Measurements from ENCODE around the gene KATNIP. TPM values are rescaled to one million over a fixed set of nuclear protein-coding genes. Genes with fewer than 3 reads are reported as not detected.
A peak's percentile ranks its signal among the peaks of the same experiment; 100 is the strongest.

KATNIP gene
- polyA plus RNA-seq, 1 of the 3 experiments (the other 2 are of a cell fraction): 25.5 TPM

DNA sequence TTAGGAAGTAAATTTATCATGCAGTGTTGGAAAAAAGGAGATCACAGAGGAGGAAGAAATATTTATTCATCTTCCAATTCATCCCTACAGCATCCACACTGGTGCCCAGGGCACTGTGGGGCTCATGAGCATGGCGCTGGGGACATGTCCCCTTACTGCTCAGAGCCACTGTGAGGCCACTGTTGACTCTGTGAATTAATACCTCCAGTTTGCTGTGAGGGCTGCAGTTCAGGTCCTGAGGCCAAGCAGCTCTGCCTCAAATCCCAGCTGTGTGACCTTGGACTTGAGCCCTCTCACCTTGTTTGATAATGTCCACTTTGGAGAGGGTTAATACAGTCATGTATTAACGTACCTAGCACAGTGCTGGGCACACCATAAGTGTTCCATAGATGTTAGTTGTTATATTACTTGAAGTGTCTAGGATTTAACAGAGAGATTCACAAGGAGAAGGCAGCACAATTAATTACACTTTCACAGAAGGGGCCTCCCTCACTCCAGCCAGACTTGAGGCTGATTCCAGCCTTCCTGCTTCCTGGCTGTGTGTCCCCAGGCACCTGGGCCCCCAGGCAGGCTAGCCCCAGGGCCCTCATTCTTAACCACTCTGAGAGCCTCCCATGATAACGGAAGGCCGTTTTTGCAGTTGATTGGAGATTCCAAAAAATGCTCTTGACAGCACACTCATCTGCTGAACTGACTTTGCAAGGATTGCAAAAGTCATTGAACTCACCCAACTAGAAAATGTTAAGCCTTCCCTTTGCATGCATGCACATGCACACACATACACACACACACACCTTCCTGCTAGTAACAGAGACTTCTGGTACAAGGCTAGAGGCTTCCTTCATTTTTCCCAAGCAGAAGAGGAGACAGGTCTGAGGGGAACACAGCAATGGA is 29.4 kb downstream of the KATNIP start:
- Histone ChIP-seq H4K20me1 (ENCODE audit: insufficient read depth) (no peaks in the 10 kb centered on the region), H3K79me2 (ENCODE audit: insufficient read depth) (no peaks in the 10 kb centered on the region), H3K9ac (no peak overlapping the region), H3K9me3 (no peaks in the 10 kb centered on the region), H3K36me3 (replicated peaks in 1 of 2; ENCODE audit: control insufficient read depth in 1 of 2, insufficient read depth in 2 of 2, low read length in 1 of 2) (peaks cover 5 to 13% of the 10 kb centered on the region in 2 experiments), H3K9me2 (no peaks in the 10 kb centered on the region), H3F3A (replicated peaks; ENCODE audit: insufficient read depth) (peaks cover 14% of the 10 kb centered on the region), H3K4me3 (ENCODE audit: low read depth in 2 of 2, low read length in 1 of 2) (no peak overlapping the region), H3K27ac (ENCODE audit: low read depth in 2 of 2, low read length in 1 of 2) (peak overlapping the region; percentile 41 to 76; a peak in 3 of 4 replicates), H3K4me1 (ENCODE audit: control insufficient read depth in 1 of 2, insufficient read depth in 2 of 2, low read depth in 1 of 2, low read length in 1 of 2) (peaks cover 3 to 15% of the 10 kb centered on the region in 2 experiments; a peak in 3 of 4 replicates), H3K27me3 (ENCODE audit: insufficient read depth) (no peaks in the 10 kb centered on the region), H2AFZ (ENCODE audit: low read depth) (no peak overlapping the region), H3K4me2 (peak overlapping the region; percentile 63)
- DNase-seq: no peak
- ChIA-PET POLR2A (no interaction called here), CTCF (no interaction called here)
- 86% methylated on average over 4 of the region's 4 CpGs for WGBS (ENCODE audit: low lambda C conversion rate)
- TF ChIP-seq, protein P1, sequence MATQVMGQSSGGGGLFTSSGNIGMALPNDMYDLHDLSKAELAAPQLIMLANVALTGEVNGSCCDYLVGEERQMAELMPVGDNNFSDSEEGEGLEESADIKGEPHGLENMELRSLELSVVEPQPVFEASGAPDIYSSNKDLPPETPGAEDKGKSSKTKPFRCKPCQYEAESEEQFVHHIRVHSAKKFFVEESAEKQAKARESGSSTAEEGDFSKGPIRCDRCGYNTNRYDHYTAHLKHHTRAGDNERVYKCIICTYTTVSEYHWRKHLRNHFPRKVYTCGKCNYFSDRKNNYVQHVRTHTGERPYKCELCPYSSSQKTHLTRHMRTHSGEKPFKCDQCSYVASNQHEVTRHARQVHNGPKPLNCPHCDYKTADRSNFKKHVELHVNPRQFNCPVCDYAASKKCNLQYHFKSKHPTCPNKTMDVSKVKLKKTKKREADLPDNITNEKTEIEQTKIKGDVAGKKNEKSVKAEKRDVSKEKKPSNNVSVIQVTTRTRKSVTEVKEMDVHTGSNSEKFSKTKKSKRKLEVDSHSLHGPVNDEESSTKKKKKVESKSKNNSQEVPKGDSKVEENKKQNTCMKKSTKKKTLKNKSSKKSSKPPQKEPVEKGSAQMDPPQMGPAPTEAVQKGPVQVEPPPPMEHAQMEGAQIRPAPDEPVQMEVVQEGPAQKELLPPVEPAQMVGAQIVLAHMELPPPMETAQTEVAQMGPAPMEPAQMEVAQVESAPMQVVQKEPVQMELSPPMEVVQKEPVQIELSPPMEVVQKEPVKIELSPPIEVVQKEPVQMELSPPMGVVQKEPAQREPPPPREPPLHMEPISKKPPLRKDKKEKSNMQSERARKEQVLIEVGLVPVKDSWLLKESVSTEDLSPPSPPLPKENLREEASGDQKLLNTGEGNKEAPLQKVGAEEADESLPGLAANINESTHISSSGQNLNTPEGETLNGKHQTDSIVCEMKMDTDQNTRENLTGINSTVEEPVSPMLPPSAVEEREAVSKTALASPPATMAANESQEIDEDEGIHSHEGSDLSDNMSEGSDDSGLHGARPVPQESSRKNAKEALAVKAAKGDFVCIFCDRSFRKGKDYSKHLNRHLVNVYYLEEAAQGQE (IDR thresholded peaks at IDR 0.05; ENCODE audit: low read depth, low read length): no peak
- TF ChIP-seq FOSL2 (IDR thresholded peaks at IDR 0.05; ENCODE audit: borderline replicate concordance, low read depth): no peak
- TF ChIP-seq NFIC (IDR thresholded peaks at IDR 0.05; ENCODE audit: borderline replicate concordance): no peak
- no peak for TF ChIP-seq EP300 (IDR thresholded peaks at IDR 0.05; ENCODE audit: borderline replicate concordance in 1 of 2, low read depth in 1 of 2, low read length in 1 of 2)
- TF ChIP-seq IRF3 (IDR thresholded peaks at IDR 0.05; ENCODE audit: low read depth, low read length): no peak
- TF ChIP-seq GATA2 (CRISPR knock-in tag; IDR thresholded peaks at IDR 0.05): no peak
- no peak for TF ChIP-seq GABPA (IDR thresholded peaks at IDR 0.05; ENCODE audit: low read depth)
- TF ChIP-seq SIN3A (IDR thresholded peaks at IDR 0.05; ENCODE audit: borderline replicate concordance, low read depth, low read length): no peak
- no peak for TF ChIP-seq FOXJ3 (CRISPR knock-in tag; IDR thresholded peaks at IDR 0.05)

DNA sequence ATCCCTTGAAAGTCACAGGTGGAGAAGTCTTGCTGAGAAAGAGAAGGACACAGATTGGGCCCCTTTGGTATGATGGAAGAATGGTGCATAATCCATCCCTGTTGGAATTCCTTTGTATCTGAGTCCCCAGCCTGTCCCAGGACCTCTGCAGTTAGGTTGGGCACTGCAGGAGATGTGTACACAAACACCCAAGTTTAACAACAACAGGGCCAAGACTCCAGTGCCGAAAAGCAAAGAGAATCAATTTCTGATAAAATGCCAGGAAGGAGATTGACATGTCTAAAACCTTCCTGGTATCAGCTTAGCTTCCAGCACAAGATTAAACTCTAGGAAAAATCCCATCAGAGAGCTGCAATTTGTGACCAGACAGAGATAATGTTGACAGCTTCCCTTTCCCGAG is 32.9 kb downstream of the KATNIP start:
- 93% methylated on average over 2 of the region's 2 CpGs for WGBS (ENCODE audit: low lambda C conversion rate)
- CTCF ChIA-PET: interaction anchor here (0.7 kb wide), 1 partner anchor 22 kb away, joined by 4 read pairs; no protein-coding TSS in a partner anchor

More for the DNA sequence above, 32.9 kb downstream of the KATNIP start:
- H3K27me3 ChIP-seq (ENCODE audit: insufficient read depth): no peaks in the 10 kb centered on the region
- POLR2A ChIA-PET: no interaction called here
- H3K4me2 ChIP-seq: no peak overlapping the region
- DNase-seq: no peak
- H3K9ac ChIP-seq: no peak overlapping the region
- peaks cover 11% of the 10 kb centered on the region for H3F3A ChIP-seq (replicated peaks; ENCODE audit: insufficient read depth)
- H3K79me2 ChIP-seq (ENCODE audit: insufficient read depth): no peaks in the 10 kb centered on the region
- peaks cover 5 to 17% of the 10 kb centered on the region in 2 experiments for H3K36me3 ChIP-seq (replicated peaks in 1 of 2; ENCODE audit: control insufficient read depth in 1 of 2, insufficient read depth in 2 of 2, low read length in 1 of 2)
- H4K20me1 ChIP-seq (ENCODE audit: insufficient read depth): no peaks in the 10 kb centered on the region
- H3K27ac ChIP-seq (ENCODE audit: low read depth in 2 of 2, low read length in 1 of 2): no peak overlapping the region
- no peaks in the 10 kb centered on the region for H3K9me3 ChIP-seq
- no peak overlapping the region for H3K4me3 ChIP-seq (ENCODE audit: low read depth in 2 of 2, low read length in 1 of 2)
- TF ChIP-seq GATA2 (CRISPR knock-in tag; IDR thresholded peaks at IDR 0.05) (no peak), JUND (IDR thresholded peaks at IDR 0.05) (no peak), MAX (IDR thresholded peaks at IDR 0.05; ENCODE audit: low read depth) (no peak), GABPA (IDR thresholded peaks at IDR 0.05; ENCODE audit: low read depth) (no peak), RAD21 (IDR thresholded peaks at IDR 0.05; ENCODE audit: low read length) (no peak), CHD2 (IDR thresholded peaks at IDR 0.05; ENCODE audit: low read length, partially characterized antibody) (no peak), RCOR1 (IDR thresholded peaks at IDR 0.05; ENCODE audit: low read length) (no peak), EZH2phosphoT487 (IDR thresholded peaks at IDR 0.05; ENCODE audit: borderline replicate concordance, low read depth) (no peak), NFIC (IDR thresholded peaks at IDR 0.05; ENCODE audit: borderline replicate concordance) (no peak), TAF1 (IDR thresholded peaks at IDR 0.05; ENCODE audit: borderline replicate concordance, low read depth, low read length) (no peak), POLR2AphosphoS5 (IDR thresholded peaks at IDR 0.05; ENCODE audit: low read depth, low read length) (no peak), FOSL2 (IDR thresholded peaks at IDR 0.05; ENCODE audit: borderline replicate concordance, low read depth) (no peak), RFX5 (IDR thresholded peaks at IDR 0.05; ENCODE audit: low read length) (no peak), TCF12 (IDR thresholded peaks at IDR 0.05) (no peak)
- peaks cover 3 to 15% of the 10 kb centered on the region in 2 experiments; a peak in 3 of 4 replicates for H3K4me1 ChIP-seq (ENCODE audit: control insufficient read depth in 1 of 2, insufficient read depth in 2 of 2, low read depth in 1 of 2, low read length in 1 of 2)
- no peak overlapping the region for H2AFZ ChIP-seq (ENCODE audit: low read depth)
- H3K9me2 ChIP-seq: no peaks in the 10 kb centered on the region

Measured in SK-N-SH (cell line).